Motor neuron (in vitro differentiated cells): ENCODE measurements around the gene ZFP36L1. TPM values are rescaled to one million over a fixed set of nuclear protein-coding genes. Genes with fewer than 3 reads are reported as not detected.
A peak's percentile ranks its signal among the peaks of the same experiment; 100 is the strongest.

Experiments
- ATAC-seq, 8 experiments: fragments of 200-7000 bp; cut with Tn5 transposase; replicated peaks in 6 of 8; 2 replicates each; pipeline ENCODE4 v1.8.0; 2021; ENCODE audit warnings: mild to moderate bottlenecking in 8 of 8, moderate library complexity in 8 of 8
- H3K27ac ChIP-seq, 2 donors: fragments of 250-450 bp; sonication (Bioruptor Pico); 2 replicates each; pipeline ENCODE4 v1.9.0; 2021; ENCODE audit warnings: antibody characterized with exemption in 2 of 2, mild to moderate bottlenecking in 2 of 2, moderate library complexity in 1 of 2
- H3K4me1 ChIP-seq, 2 donors: fragments of 250-450 bp; sonication (Bioruptor Pico); replicated peaks in 1 of 2; 2 replicates each; pipeline ENCODE4 v1.6.1; 2021; ENCODE audit warnings: antibody characterized with exemption in 2 of 2, mild to moderate bottlenecking in 2 of 2, moderate library complexity in 1 of 2
- H3K4me3 ChIP-seq, 5 donors: fragments of 250-450 bp; sonication (Bioruptor Pico); 2 replicates each; pipeline ENCODE4 v1.9.0; 2021; ENCODE audit warnings: antibody characterized with exemption in 5 of 5, mild to moderate bottlenecking in 5 of 5, moderate library complexity in 4 of 5
- WGBS, 10 experiments: fragments of 450-650 bp; shearing (Covaris generic); methylation state at CpG; one replicate each; pipeline ENCODE4 v1.0.0; 2022; 5-methylcytosine and 5-hydroxymethylcytosine counted together
- in situ Hi-C, 9 experiments: fragments of 400-800 bp; cut with MboI; loops; one replicate each; pipeline ENCODE4 v1.15.0; 2021; ENCODE audit warnings: low sequenced_read_pairs in 9 of 9, low pct_unique_long_range_greater_than_20kb in 2 of 9; ENCODE audit not compliant: unreplicated experiment in 9 of 9
- total RNA-seq, 8 experiments: library from RNA; unstranded; fragments of 300-600 nt; gene quantifications; 2 replicates each; pipeline versions ENCODE4 v1.2.3 to v1.2.4, GENCODE V29; 2022

The ZFP36L1 gene
- 10 to 100 TPM; 16.5 to 47.8 (median 29.7) TPM for total RNA-seq

- in situ Hi-C loops, result loop anchor here in 4 of 9 experiments (10.0 to 25.0 kb wide), 4 partner anchors 256 to 556 kb away; no protein-coding TSS in a partner anchor
- peak; percentile 25 to 57 (median 32) for ATAC-seq
- WGBS, 10 experiments, result 0 to 3% (median 0%) methylated on average over 5 to 24 of the region's 51 CpGs; no CpG with 5 or more reads in 3 of the 10 experiments
- peak within 1 kb of the TSS; percentile 82 to 86 for H3K27ac ChIP-seq
- peaks cover 18 to 48% of the 10 kb centered on the region in 2 donors for H3K4me1 ChIP-seq
- peak within 1 kb of the TSS; percentile 36 to 49 (median 44) for H3K4me3 ChIP-seq
Observed at GRCh38 chr14:68792979-68793733, at the start of gene ZFP36L1. ZFP36L1 (minus strand) TSS chr14:68793067; CDS start chr14:68792938, 129 bp downstream.

GRCh38 chr14:68842298-68842697 lies 49.4 kb upstream of the ZFP36L1 start:
- H3K27ac ChIP-seq, result no peak overlapping the region
- 22 to 100% (median 86%) methylated on average over 1 to 5 of the region's 5 CpGs; no CpG with 5 or more reads in 2 of the 10 experiments for WGBS, 10 experiments
- ATAC-seq, result no peak
- in situ Hi-C loops, result loop anchor here in 7 of 9 experiments (25.0 kb wide), 4 partner anchors 730 to 1005 kb away; no protein-coding TSS in a partner anchor
- H3K4me1 ChIP-seq, result peaks cover 0 to 2% of the 10 kb centered on the region in 2 donors
- no peak overlapping the region for H3K4me3 ChIP-seq

- in situ Hi-C loops, result loop anchor here in 7 of 9 experiments (25.0 kb wide), 4 partner anchors 729 to 1004 kb away; no protein-coding TSS in a partner anchor
- no peak overlapping the region for H3K27ac ChIP-seq
- H3K4me1 ChIP-seq, result peaks cover 0 to 2% of the 10 kb centered on the region in 2 donors
- 34 to 86% (median 61%) methylated on average over 4 to 6 of the region's 6 CpGs; no CpG with 5 or more reads in 1 of the 10 experiments for WGBS, 10 experiments
- no peak for ATAC-seq
- no peak overlapping the region for H3K4me3 ChIP-seq
Observed at GRCh38 chr14:68841016-68841809, 48.3 kb upstream of the ZFP36L1 start.

- no peak overlapping the region for H3K4me3 ChIP-seq
- H3K27ac ChIP-seq, result no peak overlapping the region
- no peak for ATAC-seq
- in situ Hi-C loops, result loop anchor here in 7 of 9 experiments (25.0 kb wide), 4 partner anchors 728 to 1003 kb away; no protein-coding TSS in a partner anchor
- WGBS, 10 experiments, result 95 to 100% (median 100%) methylated on average over 1 to 2 of the region's 2 CpGs; no CpG with 5 or more reads in 1 of the 10 experiments
- peaks cover 0 to 2% of the 10 kb centered on the region in 2 donors for H3K4me1 ChIP-seq
Observed at GRCh38 chr14:68840454-68840853, 47.6 kb upstream of the ZFP36L1 start.

GRCh38 chr14:68836082-68836481 lies 43.2 kb upstream of the ZFP36L1 start:
- in situ Hi-C loops, result loop anchor here in 7 of 9 experiments (25.0 kb wide), 4 partner anchors 724 to 999 kb away; no protein-coding TSS in a partner anchor
- H3K4me1 ChIP-seq, result no peaks in the 10 kb centered on the region
- no peak overlapping the region for H3K27ac ChIP-seq
- 0 to 100% (median 63%) methylated on average over 1 of the region's 1 CpG; no CpG with 5 or more reads in 1 of the 10 experiments for WGBS, 10 experiments
- H3K4me3 ChIP-seq, result no peak overlapping the region
- ATAC-seq, result no peak

- Histone ChIP-seq H3K27ac (no peak overlapping the region), H3K4me1 (no peaks in the 10 kb centered on the region), H3K4me3 (no peak overlapping the region)
- in situ Hi-C loops, result loop anchor here in 7 of 9 experiments (25.0 kb wide), 4 partner anchors 723 to 998 kb away; no protein-coding TSS in a partner anchor
- ATAC-seq, result no peak
- WGBS, 10 experiments, result 29 to 98% (median 79%) methylated on average over 2 to 6 of the region's 6 CpGs
Observed at GRCh38 chr14:68834816-68835215, 41.9 kb upstream of the ZFP36L1 start.

- no peak overlapping the region for H3K27ac ChIP-seq
- no peak overlapping the region for H3K4me3 ChIP-seq
- ATAC-seq, result no peak
- in situ Hi-C loops, result loop anchor here in 8 of 9 experiments (10.0 to 25.0 kb wide), 5 partner anchors 716 to 991 kb away; no protein-coding TSS in a partner anchor
- no peaks in the 10 kb centered on the region for H3K4me1 ChIP-seq
Observed at GRCh38 chr14:68828698-68829097, 35.8 kb upstream of the ZFP36L1 start.

GRCh38 chr14:68825729-68826128 lies 32.9 kb upstream of the ZFP36L1 start:
- 29 to 100% (median 77%) methylated on average over 1 to 3 of the region's 3 CpGs; no CpG with 5 or more reads in 2 of the 10 experiments for WGBS, 10 experiments

GRCh38 chr14:68824517-68825347 lies 31.9 kb upstream of the ZFP36L1 start:
- peak; percentile 87 to 100 (median 98) for ATAC-seq
- no peak overlapping the region for H3K4me3 ChIP-seq
- 0 to 51% (median 31%) methylated on average over 1 to 7 of the region's 11 CpGs; no CpG with 5 or more reads in 1 of the 10 experiments for WGBS, 10 experiments
- in situ Hi-C loops, result loop anchor here (10.0 to 25.0 kb wide), 6 partner anchors 587 to 987 kb away; no protein-coding TSS in a partner anchor
- no peak overlapping the region for H3K27ac ChIP-seq
- no peaks in the 10 kb centered on the region for H3K4me1 ChIP-seq

More at GRCh38 chr14:68825729-68826128, 32.9 kb upstream of the ZFP36L1 start:
- Histone ChIP-seq H3K4me3 (no peak overlapping the region), H3K4me1 (no peaks in the 10 kb centered on the region), H3K27ac (no peak overlapping the region)
- in situ Hi-C loops, result loop anchor here in 8 of 9 experiments (10.0 to 25.0 kb wide), 5 partner anchors 713 to 988 kb away; no protein-coding TSS in a partner anchor
- no peak for ATAC-seq

GRCh38 chr14:68824207-68824516 lies 31.3 kb upstream of the ZFP36L1 start:
- ATAC-seq, result no peak
- Histone ChIP-seq H3K4me3 (no peak overlapping the region), H3K27ac (no peak overlapping the region), H3K4me1 (no peaks in the 10 kb centered on the region)
- in situ Hi-C loops, result loop anchor here in 8 of 9 experiments (10.0 to 25.0 kb wide), 3 partner anchors 587 to 889 kb away; no protein-coding TSS in a partner anchor
- 100% methylated on average over 1 of the region's 1 CpG; no CpG with 5 or more reads in 9 of the 10 experiments for whole genome bisulfite sequencing, 10 experiments

- in situ Hi-C loops, result loop anchor here in 8 of 9 experiments (10.0 to 25.0 kb wide), 3 partner anchors 586 to 889 kb away; no protein-coding TSS in a partner anchor
- WGBS, 10 experiments, result 89 to 100% (median 100%) methylated on average over 1 to 6 of the region's 8 CpGs; no CpG with 5 or more reads in 4 of the 10 experiments
Observed at GRCh38 chr14:68823434-68824206, 30.8 kb upstream of the ZFP36L1 start.

More at GRCh38 chr14:68823434-68824206, 30.8 kb upstream of the ZFP36L1 start:
- no peaks in the 10 kb centered on the region for H3K4me1 ChIP-seq
- no peak overlapping the region for H3K4me3 ChIP-seq
- no peak for ATAC-seq
- no peak overlapping the region for H3K27ac ChIP-seq
